HG02571 (cell line): Measurements from ENCODE around the gene ATG9B.

ENCODE experiments used
- ATAC-seq: cut with Tn5 transposase; IDR thresholded peaks from one replicate; pipeline ENCODE4 v1.9.1; 2021; ENCODE audit warnings: mild to moderate bottlenecking, moderate library complexity; ENCODE audit not compliant: unreplicated experiment

ATG9B gene

GRCh38 chr7:151006590-151007300, 17.5 kb downstream of the ATG9B start:
- no peak for ATAC-seq

DNA sequence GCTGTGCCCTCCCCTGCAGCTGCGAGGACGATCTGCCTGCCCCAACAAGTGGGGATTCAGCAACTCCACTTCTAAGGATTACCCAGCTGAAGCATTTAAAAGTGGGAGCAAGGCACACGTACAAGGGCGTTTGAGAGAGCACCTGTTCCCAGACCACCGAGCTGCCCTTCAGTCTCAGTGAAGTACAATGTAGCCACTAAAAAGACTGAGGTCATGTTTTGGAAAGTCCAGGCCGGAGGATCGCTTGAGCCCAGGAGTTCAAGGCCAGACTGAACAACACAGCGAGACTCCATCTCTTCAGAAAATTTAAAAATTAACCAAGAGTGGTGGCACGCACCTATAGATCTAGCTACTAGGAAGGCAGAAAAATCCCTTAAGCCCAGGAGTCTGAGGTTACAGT, 18.7 kb downstream of the ATG9B start:
- ATAC-seq: no peak

DNA sequence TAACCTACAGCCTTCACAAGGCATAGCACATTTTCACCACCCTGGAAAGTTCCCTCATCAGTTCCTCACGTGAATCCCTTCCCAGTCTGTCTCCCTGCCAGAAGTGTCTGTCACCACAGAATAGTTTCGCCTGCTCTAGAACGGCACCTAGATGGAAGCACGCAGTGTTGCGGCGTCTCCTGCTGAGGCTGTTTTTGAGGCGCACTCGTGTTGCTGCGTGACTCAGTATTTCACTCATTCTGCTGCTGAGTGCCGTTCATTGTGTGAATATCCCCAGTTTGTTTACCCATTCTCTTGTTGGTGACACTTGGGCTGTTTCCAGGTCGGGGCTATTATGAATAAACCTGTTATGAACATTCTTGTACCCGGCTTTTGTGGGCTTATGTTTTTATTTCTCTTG, 20.7 kb downstream of the ATG9B start:
- no peak for ATAC-seq

GRCh38 chr7:151001546-151001945, 22.7 kb downstream of the ATG9B start:
- no peak for ATAC-seq

DNA sequence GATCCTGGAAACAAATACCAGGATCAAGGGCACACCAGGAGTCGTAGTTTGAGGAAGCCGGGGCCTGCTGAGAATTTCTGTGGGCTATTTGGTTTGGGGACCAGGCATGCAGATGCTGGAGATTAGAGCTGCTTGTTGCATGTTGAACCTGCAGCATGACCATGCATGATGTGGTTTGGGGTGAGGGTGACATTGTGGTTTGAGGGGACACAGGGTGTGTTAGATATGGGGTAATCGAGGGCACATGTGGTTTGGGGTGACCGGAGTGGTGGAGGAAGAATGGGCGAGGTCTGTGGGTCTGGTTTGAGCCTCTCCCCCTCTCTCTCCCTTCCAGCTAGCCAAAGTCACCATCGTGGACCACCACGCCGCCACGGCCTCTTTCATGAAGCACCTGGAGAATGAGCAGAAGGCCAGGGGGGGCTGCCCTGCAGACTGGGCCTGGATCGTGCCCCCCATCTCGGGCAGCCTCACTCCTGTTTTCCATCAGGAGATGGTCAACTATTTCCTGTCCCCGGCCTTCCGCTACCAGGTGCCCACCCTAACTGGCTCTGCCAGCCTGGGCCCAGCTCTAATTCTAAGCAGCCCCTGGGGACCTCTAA, 23.3 kb downstream of the ATG9B start:
- ATAC-seq: no peak

DNA sequence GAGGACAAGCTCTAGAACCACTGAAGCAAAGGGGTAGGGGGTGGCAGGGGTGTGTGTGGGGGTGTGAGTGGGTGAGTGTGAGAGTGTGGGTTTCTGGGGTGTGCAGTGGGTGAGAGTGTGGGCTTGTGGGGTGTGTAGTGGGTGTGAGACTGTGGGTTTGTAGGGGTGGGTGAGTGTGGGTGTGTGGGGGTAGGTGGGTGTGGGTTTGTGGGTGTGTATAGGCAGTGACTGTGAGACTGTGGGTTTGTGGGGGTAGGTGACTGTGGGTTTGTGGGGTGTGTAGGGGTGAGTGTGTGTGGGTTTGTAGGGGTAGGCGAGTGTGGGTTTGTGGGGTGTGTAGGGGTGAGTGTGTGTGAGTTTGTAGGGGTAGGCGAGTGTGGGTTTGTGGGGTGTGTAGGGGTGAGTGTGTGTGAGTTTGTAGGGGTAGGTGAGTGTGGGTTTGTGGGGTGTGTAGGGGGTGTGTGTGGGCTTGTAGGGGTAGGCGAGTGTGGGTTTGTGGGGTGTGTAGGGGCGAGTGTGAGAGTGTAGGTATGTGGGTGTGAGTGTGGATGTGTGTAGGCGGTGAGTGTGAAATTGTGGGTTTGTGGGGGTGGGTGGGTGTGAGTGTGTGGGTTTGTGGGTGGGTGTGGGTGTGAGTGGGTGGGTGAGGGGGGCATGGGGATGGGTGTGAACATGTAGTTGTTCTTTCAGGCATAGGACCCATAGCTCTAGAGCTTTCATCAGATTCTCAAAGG, 24.6 kb downstream of the ATG9B start:
- no peak for ATAC-seq

- no peak for ATAC-seq
Measured at GRCh38 chr7:150999001-150999400, 25.3 kb downstream of the ATG9B start.

DNA sequence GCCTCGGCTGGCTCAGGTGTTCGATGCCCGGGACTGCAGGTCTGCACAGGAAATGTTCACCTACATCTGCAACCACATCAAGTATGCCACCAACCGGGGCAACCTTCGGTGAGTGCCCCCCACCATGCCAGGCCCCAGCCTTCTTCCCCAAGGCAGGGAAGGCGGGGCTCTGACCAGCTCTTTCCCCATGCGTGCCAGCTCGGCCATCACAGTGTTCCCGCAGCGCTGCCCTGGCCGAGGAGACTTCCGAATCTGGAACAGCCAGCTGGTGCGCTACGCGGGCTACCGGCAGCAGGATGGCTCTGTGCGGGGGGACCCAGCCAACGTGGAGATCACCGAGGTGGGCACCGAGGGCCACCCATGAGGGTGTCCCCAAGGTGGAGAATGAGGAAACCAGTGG, 26.0 kb downstream of the ATG9B start:
- no peak for ATAC-seq

DNA sequence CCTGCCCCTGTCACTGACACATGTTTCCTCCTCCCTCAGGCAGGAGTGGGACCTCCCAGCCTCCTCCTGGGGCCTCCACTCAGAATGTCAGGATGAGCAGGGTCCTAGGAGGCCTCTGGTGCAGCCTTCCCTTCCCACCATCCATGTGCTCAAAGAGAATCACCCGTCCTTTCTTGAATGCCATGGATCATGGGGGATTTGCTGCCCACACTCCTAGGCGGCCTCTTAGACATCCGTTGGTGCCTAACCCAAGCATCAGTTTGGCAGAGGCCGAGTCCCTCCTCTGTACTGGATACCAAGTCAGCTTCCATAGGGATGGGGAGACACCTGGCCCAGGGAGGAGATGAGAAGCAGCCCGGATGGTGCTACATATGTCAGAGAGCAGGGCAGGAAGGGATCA, 26.5 kb downstream of the ATG9B start:
- no peak for ATAC-seq

- no peak for ATAC-seq
Measured at GRCh38 chr7:150997075-150997511, 27.2 kb downstream of the ATG9B start.

DNA sequence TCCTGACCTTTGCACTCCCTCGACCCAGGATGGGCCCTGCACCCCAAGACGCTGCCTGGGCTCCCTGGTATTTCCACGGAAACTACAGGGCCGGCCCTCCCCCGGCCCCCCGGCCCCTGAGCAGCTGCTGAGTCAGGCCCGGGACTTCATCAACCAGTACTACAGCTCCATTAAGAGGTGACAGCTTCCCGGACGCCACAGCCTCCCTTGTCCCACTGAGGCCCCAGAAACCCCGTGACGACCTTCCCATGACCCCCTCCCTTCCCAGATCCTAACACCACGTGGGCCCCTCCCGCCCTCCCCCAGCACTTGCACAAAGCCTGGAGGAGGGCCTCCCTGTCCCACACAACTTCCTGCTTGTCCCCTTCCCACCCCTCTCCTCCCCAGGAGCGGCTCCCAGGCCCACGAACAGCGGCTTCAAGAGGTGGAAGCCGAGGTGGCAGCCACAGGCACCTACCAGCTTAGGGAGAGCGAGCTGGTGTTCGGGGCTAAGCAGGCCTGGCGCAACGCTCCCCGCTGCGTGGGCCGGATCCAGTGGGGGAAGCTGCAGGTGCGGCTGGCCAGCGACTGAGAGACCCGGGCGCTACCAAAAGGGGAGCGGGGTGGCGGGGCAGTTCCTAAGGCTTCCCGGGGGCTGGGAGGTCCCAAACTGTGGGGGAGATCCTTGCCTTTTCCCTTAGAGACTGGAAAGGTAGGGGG, 27.8 kb downstream of the ATG9B start:
- no peak for ATAC-seq

- no peak for ATAC-seq
Measured at GRCh38 chr7:150994838-150995510, 29.3 kb downstream of the ATG9B start.

DNA sequence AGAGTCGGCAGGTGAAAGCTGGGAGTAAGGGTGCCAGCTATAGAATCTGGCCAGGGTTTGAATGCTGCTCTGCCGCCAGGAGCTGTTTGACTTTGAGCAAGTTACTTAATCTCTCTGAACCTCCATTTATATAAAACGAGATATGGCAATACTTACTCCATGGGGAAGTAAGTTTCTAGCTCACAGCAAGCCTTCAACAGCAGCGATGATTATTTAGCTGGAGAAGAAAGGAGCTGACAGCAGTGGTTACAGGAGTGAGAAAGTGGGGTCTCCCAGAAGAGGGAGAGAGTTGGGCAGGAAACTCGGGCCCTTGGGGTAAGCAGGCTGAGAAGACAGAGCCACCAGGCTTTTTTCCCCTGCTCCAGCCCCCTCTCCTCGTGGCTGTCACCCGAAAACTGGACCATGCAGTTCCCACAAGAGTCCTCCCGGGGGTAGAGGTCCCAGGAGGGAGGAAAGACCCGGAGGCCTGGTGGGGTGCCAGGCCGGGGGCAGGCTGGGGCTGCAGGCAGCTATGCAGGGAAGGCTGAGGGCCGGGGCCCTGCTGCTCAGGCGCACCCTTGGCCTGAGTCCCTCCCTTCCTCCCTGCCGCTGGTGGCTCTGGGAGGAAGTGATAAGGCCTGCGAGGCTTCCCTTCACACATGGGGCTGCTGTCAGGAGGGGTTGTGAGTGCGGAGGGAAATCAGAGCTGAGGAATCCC, 30.0 kb downstream of the ATG9B start:
- ATAC-seq: no peak

DNA sequence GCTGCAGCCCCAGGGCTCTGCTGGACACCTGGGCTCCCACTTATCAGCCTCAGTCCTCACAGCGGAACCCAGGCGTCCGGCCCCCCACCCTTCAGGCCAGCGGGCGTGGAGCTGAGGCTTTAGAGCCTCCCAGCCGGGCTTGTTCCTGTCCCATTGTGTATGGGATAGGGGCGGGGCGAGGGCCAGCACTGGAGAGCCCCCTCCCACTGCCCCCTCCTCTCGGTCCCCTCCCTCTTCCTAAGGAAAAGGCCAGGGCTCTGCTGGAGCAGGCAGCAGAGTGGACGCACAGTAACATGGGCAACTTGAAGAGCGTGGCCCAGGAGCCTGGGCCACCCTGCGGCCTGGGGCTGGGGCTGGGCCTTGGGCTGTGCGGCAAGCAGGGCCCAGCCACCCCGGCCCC, 30.8 kb downstream of the ATG9B start:
- ATAC-seq: no peak

- no peak for ATAC-seq
Measured at GRCh38 chr7:150992833-150993302, 31.4 kb downstream of the ATG9B start.

DNA sequence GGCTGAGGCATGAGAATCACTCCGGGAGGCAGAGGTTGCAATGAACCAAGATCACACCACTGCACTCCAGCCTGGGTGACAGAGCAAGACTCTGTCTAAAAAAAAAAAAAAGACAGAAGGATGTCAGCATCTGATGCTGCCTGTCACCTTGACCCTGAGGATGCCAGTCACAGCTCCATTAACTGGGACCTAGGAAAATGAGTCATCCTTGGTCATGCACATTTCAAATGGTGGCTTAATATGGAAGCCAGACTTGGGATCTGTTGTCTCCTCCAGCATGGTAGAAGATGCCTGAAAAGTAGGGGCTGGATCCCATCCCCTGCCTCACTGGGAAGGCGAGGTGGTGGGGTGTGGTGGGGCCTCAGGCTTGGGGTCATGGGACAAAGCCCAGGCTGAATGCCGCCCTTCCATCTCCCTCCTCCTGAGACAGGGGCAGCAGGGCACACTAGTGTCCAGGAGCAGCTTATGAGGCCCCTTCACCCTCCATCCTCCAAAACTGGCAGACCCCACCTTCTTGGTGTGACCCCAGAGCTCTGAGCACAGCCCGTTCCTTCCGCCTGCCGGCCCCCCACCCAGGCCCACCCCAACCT, 32.1 kb downstream of the ATG9B start:
- no peak for ATAC-seq

- ATAC-seq: no peak
Measured at GRCh38 chr7:150990416-150991186, 33.7 kb downstream of the ATG9B start, which contains the start of gene NOS3. TSS of gene NOS3 (plus strand) at chr7:150991017. CDS start at chr7:150993804, 2,787 bp downstream.

DNA sequence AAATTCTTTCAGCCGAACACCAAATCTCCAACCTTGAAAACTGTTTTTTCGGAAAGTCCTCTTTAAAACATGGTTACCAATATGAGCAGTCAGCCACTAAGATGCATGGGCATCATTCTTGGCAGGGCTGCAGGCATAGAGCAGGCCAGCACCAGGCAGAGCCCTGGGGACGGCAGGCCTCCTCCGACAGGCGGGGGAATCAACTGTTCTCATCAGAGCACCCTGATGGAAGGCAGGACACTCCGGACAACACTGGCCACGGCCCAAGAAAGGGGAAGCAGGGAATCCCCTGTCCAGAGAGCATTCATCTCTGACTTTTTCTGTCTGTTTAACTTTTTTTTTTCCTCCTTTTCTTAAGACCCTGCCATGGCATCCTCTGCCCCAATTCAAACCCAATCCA, 34.8 kb downstream of the ATG9B start:
- ATAC-seq: no peak
